M059J (cell line): Measurements from ENCODE around the gene DOCK1. TPM values are rescaled to one million over a fixed set of nuclear protein-coding genes. Genes with fewer than 3 reads are reported as not detected.

Source experiments
- DNase-seq: peaks from one replicate; pipeline ENCODE4 v3.0.0-alpha.2; 2012; ENCODE audit warnings: low read depth
- total RNA-seq: library from RNA; depleted of rRNA; stranded (reverse); fragments of >200 nt; shearing (Covaris generic); gene quantifications from 2 replicates; pipeline ENCODE4 v1.2.3, GENCODE V29; 2014

Gene DOCK1
- total RNA-seq, 1 experiment from 2014 or later, result 29.0 TPM

- DNase-seq, result no peak
These were observed 405.2 kb downstream of the DOCK1 start for GRCh38 chr10:127310430-127310829.

DNA sequence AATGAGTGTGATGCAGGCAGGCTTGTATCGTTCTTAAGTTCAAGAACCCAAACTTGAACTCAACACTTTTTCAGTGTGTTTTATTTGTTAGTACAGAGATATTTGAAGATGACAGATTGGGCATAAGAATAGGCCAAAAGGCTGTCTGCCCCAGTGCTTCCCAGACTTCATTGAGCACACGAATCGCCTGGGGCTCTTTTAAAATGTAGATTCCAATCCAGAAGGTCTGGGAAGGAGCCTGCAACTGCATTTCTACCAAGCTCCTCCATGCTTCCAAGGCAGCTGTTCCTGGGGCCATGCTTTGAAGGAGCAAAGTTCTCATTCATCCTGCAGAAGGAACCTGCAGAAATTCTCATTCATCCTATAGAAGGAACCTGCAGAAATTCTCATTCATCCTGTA is 405.7 kb downstream of the DOCK1 start:
- DNase-seq, result no peak

- DNase-seq, result no peak
These were observed 408.9 kb downstream of the DOCK1 start for GRCh38 chr10:127313996-127314700.

DNA sequence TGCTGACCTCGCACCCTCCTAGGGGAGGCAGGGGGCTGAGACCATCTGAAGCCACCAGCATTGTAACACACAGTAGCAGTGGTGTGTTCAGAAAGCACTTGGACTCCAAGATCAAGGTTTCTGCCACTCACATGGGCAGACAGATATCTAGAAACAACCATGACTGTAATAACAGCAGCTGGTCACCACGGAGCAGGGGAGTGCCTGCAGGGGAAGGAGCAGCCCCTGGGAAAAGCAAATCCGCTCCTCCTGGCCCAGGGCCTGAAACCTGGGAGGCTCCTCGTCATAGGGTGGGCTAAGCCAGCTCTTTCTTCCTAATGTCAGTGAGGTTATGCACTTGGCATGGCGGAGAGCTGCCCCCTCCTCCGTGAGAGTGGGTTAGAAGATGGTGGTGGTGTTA is 409.6 kb downstream of the DOCK1 start:
- DNase-seq, result no peak

- no peak for DNase-seq
These were observed 410.7 kb downstream of the DOCK1 start for GRCh38 chr10:127315888-127316287.

- no peak for DNase-seq
These were observed 413.2 kb downstream of the DOCK1 start for GRCh38 chr10:127318396-127318795.

GRCh38 chr10:127319271-127319670 is 414.0 kb downstream of the DOCK1 start:
- DNase-seq, result no peak

GRCh38 chr10:127319691-127320090 is 414.5 kb downstream of the DOCK1 start:
- no peak for DNase-seq

DNA sequence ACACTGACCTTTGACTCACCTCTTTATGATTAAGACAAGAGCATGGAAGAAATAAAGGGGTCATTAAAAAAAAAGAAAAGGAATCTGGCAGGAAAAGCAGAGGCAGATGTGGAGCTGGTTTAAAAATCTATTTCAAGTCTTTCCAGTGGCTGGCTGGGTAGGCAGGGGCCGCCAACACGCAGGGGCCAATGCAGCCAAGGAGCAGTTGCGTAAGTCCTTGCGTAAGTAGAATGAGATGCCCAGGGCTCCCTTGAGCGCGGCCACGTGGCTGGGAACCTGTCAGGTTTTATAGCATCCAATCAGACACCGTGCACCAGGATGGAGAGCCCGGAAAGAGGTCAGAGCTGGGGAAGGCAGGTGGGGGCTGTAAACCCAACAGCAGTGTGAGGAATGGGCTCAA is 414.9 kb downstream of the DOCK1 start:
- no peak for DNase-seq

GRCh38 chr10:127322286-127322685 is 417.1 kb downstream of the DOCK1 start:
- no peak for DNase-seq

DNA sequence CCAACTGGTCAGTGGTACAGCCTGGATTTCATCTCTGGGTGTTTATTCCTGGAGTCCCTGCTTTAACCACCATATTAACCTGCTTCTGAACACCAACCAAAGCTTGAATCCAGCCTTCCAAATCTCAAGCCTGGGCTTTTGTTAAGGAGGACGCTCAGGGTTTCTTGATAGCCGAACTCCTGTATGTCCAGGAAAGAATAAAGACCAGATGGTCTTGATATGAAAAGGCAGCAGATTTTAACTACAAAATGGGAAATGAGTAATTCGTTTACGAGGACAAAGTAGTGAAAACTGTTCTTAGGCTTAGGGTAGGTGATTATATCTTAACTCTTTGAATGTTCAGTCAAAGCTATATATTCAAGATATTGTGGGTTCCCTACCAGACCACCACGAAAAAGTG is 420.3 kb downstream of the DOCK1 start:
- DNase-seq, result no peak

DNA sequence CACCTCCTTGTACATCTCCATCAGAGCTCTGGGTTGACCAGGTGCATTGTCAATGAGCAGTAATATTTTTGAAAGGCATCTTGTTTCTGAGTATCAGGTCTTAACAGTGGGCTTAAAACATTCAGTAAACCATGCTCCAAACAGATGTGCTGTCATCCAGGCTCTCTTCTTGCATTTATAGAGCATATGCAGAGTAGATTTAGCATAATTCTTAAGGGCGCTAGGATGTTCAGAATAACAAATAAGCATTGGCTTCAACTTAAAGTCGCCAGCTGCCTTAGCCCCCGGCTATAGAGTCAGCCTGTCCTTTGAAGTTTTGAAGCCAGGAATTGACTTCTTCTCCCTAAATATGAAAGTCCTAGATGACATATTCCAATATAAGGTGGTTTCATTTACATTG is 421.7 kb downstream of the DOCK1 start:
- DNase-seq, result no peak

GRCh38 chr10:127331696-127332095 is 426.5 kb downstream of the DOCK1 start:
- no peak for DNase-seq

DNA sequence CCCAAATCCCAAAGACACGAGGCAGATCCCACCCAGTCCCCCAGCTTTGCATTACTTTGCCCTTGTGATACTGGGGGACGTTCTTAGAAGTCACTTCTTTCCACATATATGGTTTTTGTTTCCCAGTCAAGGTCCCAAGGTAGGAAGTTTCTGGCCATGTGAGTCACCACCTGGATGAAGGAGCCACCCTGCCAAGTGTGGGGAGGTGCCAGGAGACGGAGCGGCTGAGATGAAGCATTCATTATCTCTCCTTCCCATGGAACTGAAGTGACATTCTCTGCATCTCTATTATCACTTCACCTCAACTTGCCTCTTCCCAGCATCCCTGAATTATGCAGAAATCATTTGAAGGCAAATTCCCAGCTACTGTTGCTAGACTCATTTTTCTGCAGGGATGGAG is 427.4 kb downstream of the DOCK1 start:
- DNase-seq, result no peak

GRCh38 chr10:127337801-127338200 is 432.6 kb downstream of the DOCK1 start:
- no peak for DNase-seq

DNA sequence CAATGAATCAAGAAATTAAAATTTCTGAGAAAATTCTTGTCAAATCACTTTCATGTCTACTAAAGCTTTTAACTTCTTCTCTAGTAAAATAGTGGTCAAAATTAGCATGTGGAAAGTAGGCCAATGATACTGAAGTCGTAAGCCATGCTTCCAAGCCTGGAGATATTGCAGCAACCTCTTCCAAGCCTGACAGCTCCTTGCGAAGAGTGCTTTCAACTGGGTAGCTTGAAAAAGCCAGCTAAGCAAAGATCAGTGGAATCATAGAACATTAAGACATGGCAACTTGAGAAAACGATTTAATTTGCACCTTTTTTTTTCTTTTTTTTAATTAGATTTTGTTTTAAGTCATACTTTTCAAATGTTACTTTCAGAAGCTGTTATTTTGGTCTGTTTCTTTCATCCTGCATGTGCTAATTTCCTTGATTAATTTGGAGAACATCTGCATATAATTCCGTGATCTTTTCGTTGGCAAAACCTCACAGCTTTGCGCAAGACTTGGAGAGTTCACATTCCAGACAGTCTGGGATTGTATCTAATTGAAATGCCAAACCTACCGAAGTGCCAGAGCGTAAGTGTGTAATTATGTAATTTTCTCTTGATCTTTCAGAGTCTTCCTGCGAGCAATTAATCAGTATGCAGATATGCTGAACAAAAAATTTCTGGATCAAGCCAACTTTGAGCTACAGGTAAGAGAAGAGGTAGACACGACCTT is 433.3 kb downstream of the DOCK1 start:
- no peak for DNase-seq

- DNase-seq, result no peak
These were observed 438.6 kb downstream of the DOCK1 start for GRCh38 chr10:127343821-127344220.

GRCh38 chr10:127344346-127344745 is 439.1 kb downstream of the DOCK1 start:
- no peak for DNase-seq

- no peak for DNase-seq
These were observed 440.2 kb downstream of the DOCK1 start for GRCh38 chr10:127345231-127345965.

DNA sequence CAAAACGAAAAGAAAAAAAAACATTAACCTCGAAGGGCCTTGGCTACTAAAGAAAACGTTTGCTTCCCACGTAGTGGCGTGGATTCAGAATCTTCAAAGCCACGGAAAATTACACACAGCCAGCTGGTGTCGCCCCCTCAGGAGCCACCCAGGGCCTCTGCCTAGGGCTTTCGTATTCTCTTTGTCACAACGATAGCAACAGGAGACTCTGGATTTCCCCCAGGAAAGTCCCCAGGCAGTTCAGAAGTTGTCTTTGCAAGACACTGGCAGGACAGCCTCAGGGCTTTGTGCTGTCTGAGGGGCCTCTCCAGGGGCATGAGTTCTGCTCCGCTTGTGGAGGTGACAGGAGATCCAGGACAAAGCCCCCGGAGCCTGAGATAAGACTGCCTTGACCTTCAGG is 441.4 kb downstream of the DOCK1 start:
- no peak for DNase-seq

DNA sequence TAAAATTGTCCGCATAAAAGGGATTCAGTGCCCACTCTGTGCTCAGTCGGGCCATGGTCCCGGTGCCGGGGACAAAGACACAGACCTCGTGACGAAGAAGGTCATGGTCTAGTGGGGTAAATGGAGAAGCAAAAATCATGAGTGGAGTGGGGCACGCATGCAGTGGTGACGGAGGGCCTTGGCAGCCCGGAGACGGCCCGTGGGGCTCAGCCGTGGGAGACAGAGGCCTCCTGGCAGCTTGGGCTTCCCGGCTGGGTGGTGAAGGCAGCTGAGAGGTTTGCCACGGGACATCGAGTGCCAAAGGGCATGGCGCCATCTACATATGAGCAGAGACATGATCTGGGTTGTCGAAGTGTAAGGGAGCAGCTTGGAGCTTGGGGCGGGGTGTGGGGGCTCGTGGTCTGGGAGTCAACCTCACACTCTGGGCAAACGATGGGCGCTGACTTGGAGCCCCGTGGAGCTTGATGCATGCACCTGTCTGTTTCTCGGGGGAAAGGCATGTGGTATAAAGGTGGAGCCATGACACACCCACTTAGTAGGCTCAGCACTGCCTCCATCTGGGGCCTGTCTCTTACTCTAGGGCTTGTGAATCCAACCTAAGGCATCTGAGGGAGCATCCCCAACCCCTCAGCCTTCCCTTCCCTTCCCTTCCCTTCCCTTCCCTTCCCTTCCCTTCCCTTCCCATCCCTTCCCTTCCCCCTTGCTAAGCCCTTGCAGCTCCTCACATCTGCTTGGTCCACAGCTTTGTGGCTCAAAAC is 442.2 kb downstream of the DOCK1 start:
- no peak for DNase-seq

GRCh38 chr10:127349737-127350136 is 444.5 kb downstream of the DOCK1 start:
- DNase-seq, result peak; percentile 13
